GM23338 (cell line): Measurements from ENCODE around the gene P4HTM. TPM values are rescaled to one million over a fixed set of nuclear protein-coding genes. Genes with fewer than 3 reads are reported as not detected.

Source experiments
- ATAC-seq: fragments of 200-7000 bp; cut with Tn5 transposase; 3 replicates; pipeline ENCODE4 v1.9.1; 2020
- DNase-seq: peaks from one replicate; pipeline ENCODE4 v3.0.0-alpha.2; 2015; ENCODE audit warnings: low spot score
- H2AFZ ChIP-seq: fragments of 200-600 bp; sonication (generic); 2 replicates; pipeline ENCODE4 v1.8.0; 2016; ENCODE audit warnings: antibody characterized with exemption, mild to moderate bottlenecking, moderate library complexity
- H3F3A ChIP-seq: fragments of 200-600 bp; sonication (generic); replicated peaks from 2 replicates; pipeline ENCODE4 v1.8.0; 2017; ENCODE audit warnings: antibody characterized with exemption, mixed run types, low read depth
- H3K27ac ChIP-seq: fragments of 200-600 bp; sonication (generic); 2 replicates; pipeline ENCODE4 v1.6.1; 2016; ENCODE audit warnings: low read depth
- H3K27me3 ChIP-seq: fragments of 200-600 bp; sonication (generic); 2 replicates; pipeline ENCODE4 v1.8.0; 2016; ENCODE audit warnings: mild to moderate bottlenecking, mixed run types, moderate library complexity; ENCODE audit not compliant: insufficient read depth
- H3K36me3 ChIP-seq: fragments of 200-600 bp; sonication (generic); 2 replicates; pipeline ENCODE4 v1.8.0; 2016; ENCODE audit warnings: mild to moderate bottlenecking; ENCODE audit not compliant: insufficient read depth
- H3K4me1 ChIP-seq: fragments of 200-600 bp; sonication (generic); 2 replicates; pipeline ENCODE4 v1.8.0; 2016; ENCODE audit warnings: mild to moderate bottlenecking, moderate library complexity; ENCODE audit not compliant: insufficient read depth
- H3K4me2 ChIP-seq: fragments of 200-600 bp; sonication (generic); 2 replicates; pipeline ENCODE4 v1.7.1; 2017; ENCODE audit warnings: mixed run types
- H3K4me3 ChIP-seq: fragments of 200-600 bp; sonication (generic); 2 replicates; pipeline ENCODE4 v1.6.1; 2016; ENCODE audit warnings: mixed run types
- H3K79me2 ChIP-seq: fragments of 200-600 bp; sonication (generic); replicated peaks from 2 replicates; pipeline ENCODE4 v1.8.0; 2017; ENCODE audit warnings: mild to moderate bottlenecking; ENCODE audit not compliant: insufficient read depth
- H3K9me2 ChIP-seq: fragments of 200-600 bp; sonication (generic); 2 replicates; pipeline ENCODE4 v1.8.0; 2017; ENCODE audit not compliant: insufficient read depth
- H4K20me1 ChIP-seq: fragments of 200-600 bp; sonication (generic); replicated peaks from 2 replicates; pipeline ENCODE4 v1.8.0; 2017; ENCODE audit warnings: mild to moderate bottlenecking; ENCODE audit not compliant: insufficient read depth
- H3K27ac Mint-ChIP-seq: 2 replicates; pipeline ENCODE4 v1.8.0; 2020; ENCODE audit warnings: inconsistent platforms, mild to moderate bottlenecking, moderate library complexity, mixed read lengths
- H3K27me3 Mint-ChIP-seq: 3 replicates; pipeline ENCODE4 v1.8.0; 2022; ENCODE audit warnings: low read depth, mild to moderate bottlenecking, moderate library complexity, mixed read lengths, inconsistent platforms; ENCODE audit not compliant: insufficient read depth, poor library complexity
- H3K36me3 Mint-ChIP-seq: 3 replicates; pipeline ENCODE4 v1.8.0; 2021; ENCODE audit warnings: low read depth, mild to moderate bottlenecking, inconsistent platforms, moderate library complexity, mixed read lengths
- H3K4me1 Mint-ChIP-seq: 3 replicates; pipeline ENCODE4 v1.8.0; 2020; ENCODE audit warnings: mild to moderate bottlenecking, inconsistent platforms, mixed read lengths
- H3K4me3 Mint-ChIP-seq: 3 replicates; pipeline ENCODE4 v1.8.0; 2021; ENCODE audit warnings: moderate library complexity, mild to moderate bottlenecking, inconsistent platforms, mixed read lengths
- H3K9me3 Mint-ChIP-seq: 3 replicates; pipeline ENCODE4 v1.8.0; 2020; ENCODE audit warnings: moderate library complexity, mild to moderate bottlenecking, inconsistent platforms, mixed read lengths
- EZH2 ChIP-seq: fragments of 200-600 bp; sonication (generic); IDR thresholded peaks from one replicate; pipeline ENCODE4 v1.8.0; 2017; ENCODE audit warnings: antibody characterized with exemption, mild to moderate bottlenecking, low read depth; ENCODE audit not compliant: unreplicated experiment
- JUNB ChIP-seq: IDR thresholded peaks from one replicate; pipeline ENCODE4 v1.6.1; 2016; ENCODE audit warnings: antibody characterized with exemption; ENCODE audit not compliant: unreplicated experiment
- NANOG ChIP-seq: IDR thresholded peaks from 2 replicates; pipeline ENCODE4 v1.6.1; 2016; ENCODE audit warnings: antibody characterized with exemption, borderline replicate concordance
- POLR2AphosphoS5 ChIP-seq: IDR thresholded peaks from 2 replicates; pipeline ENCODE4 v1.6.1; 2016; ENCODE audit warnings: antibody characterized with exemption, low read depth
- REST ChIP-seq: IDR thresholded peaks from one replicate; pipeline ENCODE4 v1.6.1; 2018; ENCODE audit warnings: antibody characterized with exemption; ENCODE audit not compliant: unreplicated experiment
- STAT1 ChIP-seq: IDR thresholded peaks from one replicate; pipeline ENCODE4 v1.6.1; 2016; ENCODE audit warnings: antibody characterized with exemption; ENCODE audit not compliant: unreplicated experiment
- ZNF114 ChIP-seq: fragments of 250-450 bp; sonication (Bioruptor Pico); IDR thresholded peaks from 2 replicates; pipeline ENCODE4 v1.5.0; 2020; ENCODE audit warnings: mild to moderate bottlenecking, moderate library complexity
- ZNF331 ChIP-seq: fragments of 250-450 bp; sonication (Bioruptor Pico); IDR thresholded peaks from 2 replicates; pipeline ENCODE4 v1.5.0; 2020; ENCODE audit warnings: low read depth, mild to moderate bottlenecking, moderate library complexity
- polyA plus RNA-seq: library from polyadenylated mRNA; unstranded; fragments of >200 nt; fragmentation: Nextera tagmentation; extraction: Ambion mirVana; gene quantifications from 2 replicates; pipeline ENCODE4 v1.2.1, GENCODE V29; 2016
- total RNA-seq: library from RNA; depleted of rRNA; stranded (reverse); fragments of >200 nt; shearing (Covaris generic); gene quantifications from 2 replicates; pipeline ENCODE4 v1.2.3, GENCODE V29; 2014
- TF ChIP-seq, protein P1 (sequence below): IDR thresholded peaks from 2 replicates; pipeline ENCODE4 v1.6.1; 2016; ENCODE audit warnings: antibody characterized with exemption
- TF ChIP-seq, protein P2 (sequence below), 2 experiments: fragments of 200-600 bp in 1 of 2; sonication (generic) in 1 of 2; conservative IDR thresholded peaks; 2 replicates each; pipeline versions ENCODE4 v1.5.1 to v1.6.1; 2016 to 2017; ENCODE audit warnings: antibody characterized with exemption in 2 of 2, low read depth in 2 of 2, mild to moderate bottlenecking in 2 of 2, moderate library complexity in 1 of 2

P4HTM gene
- total and polyA plus RNA-seq, 2 experiments from 2014 or later: 15.9 to 28.7 TPM

DNA sequence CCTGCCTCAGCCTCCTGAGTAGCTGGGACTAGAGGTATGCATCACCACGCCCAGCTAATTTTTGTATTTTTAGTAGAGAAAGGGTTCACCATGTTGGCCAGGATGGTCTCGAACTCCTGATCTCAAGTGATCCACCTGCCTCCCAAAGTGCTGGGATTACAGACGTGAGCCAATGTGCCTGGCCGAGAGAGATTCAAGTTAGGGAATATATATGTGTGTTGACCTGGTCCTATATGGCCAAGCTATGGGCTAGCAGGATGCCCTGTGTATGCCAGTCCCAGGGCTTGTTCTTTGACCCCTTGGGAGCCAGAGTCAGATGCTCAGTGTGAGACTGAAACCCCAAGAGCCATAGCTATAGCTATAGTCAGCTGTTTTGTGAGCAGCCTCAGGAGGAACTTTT lies 33.7 kb downstream of the P4HTM start (continued):
- TF ChIP-seq, protein P1, sequence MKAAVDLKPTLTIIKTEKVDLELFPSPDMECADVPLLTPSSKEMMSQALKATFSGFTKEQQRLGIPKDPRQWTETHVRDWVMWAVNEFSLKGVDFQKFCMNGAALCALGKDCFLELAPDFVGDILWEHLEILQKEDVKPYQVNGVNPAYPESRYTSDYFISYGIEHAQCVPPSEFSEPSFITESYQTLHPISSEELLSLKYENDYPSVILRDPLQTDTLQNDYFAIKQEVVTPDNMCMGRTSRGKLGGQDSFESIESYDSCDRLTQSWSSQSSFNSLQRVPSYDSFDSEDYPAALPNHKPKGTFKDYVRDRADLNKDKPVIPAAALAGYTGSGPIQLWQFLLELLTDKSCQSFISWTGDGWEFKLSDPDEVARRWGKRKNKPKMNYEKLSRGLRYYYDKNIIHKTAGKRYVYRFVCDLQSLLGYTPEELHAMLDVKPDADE: no peak

DNA sequence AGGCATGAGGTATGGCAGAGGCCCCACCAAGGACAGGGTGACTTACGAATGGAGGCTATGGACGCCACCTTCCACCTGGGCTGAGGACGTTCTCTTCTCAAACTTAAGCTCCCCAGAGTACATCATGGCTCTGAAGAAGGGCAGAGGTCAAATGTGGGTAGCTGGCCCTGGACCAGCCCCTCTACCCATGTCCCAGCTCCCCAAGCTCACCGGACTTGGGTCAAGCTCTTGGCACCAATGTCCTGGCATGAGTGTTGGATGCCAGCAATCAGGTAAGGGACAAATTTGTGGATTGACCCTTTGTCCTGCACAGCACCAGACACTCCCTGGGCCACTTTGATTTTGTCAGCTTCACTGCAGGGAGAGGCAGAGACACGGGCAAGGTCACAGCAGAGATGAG lies 34.4 kb downstream of the P4HTM start:
- peaks cover 36% of the 10 kb centered on the region for H3K4me1 Mint-ChIP-seq
- Histone ChIP-seq H3K4me1 (peaks cover 24% of the 10 kb centered on the region; the same call in 1 of the 2 replicates), H3K4me2 (no peak overlapping the region), H3K27me3 (no peaks in the 10 kb centered on the region), H3F3A (peaks cover 40% of the 10 kb centered on the region), H3K4me3 (no peak overlapping the region), H4K20me1 (peaks cover 19% of the 10 kb centered on the region), H2AFZ (no peak overlapping the region), H3K9me2 (no peaks in the 10 kb centered on the region), H3K36me3 (peaks cover 37% of the 10 kb centered on the region), H3K27ac (peak overlapping the region; percentile 97; the same call in 1 of the 2 replicates), H3K79me2 (peaks cover 32% of the 10 kb centered on the region)
- TF ChIP-seq POLR2AphosphoS5: no peak; the same call in 1 of the 2 replicates
- no peak for TF ChIP-seq REST
- no peak for TF ChIP-seq NANOG
- TF ChIP-seq JUNB: no peak
- no peak overlapping the region for H3K4me3 Mint-ChIP-seq
- DNase-seq (no peak), ATAC-seq (no peak)
- H3K9me3 Mint-ChIP-seq: no peaks in the 10 kb centered on the region; the same call in none of the 3 replicates
- no peak overlapping the region for H3K27ac Mint-ChIP-seq
- H3K36me3 Mint-ChIP-seq: peaks cover 68% of the 10 kb centered on the region
- H3K27me3 Mint-ChIP-seq: peaks cover 37% of the 10 kb centered on the region

DNA sequence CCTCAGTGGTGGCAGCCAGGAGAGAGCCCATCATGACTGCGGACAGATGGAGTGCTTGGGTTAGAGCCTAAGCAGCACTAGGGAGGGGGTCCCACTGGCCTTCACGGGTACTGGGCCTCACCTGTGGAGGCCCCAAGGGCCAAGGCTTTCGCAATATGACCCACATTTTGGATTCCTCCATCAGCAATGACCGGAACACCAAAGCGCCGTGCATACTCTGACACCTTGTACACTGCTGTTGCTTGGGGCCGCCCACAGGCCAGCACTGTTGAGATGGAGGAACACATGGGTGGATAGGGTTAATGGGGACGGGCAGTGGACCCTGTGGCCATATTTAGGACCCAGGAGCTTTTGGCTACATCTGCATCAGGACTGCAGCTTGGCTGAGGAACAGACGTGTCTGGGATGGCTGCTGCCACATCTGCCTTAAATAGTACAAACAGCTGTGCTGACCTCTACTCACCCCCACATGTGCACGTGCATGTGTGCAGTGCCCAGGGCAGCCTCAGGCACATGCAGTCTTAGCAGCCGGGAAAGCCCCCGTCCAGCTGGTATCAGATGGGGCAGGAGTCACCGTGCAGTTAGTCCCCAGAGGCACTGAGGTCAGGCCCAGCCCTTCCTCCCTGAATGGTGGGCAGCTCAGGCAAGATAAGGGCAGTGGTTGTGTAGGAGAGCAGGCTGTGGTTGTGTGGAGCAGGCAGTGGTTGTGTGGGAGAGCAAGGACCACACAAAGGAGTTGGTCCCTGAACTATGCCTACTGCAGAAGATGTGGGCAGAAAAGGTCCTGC lies 35.2 kb downstream of the P4HTM start:
- H3K27me3 ChIP-seq: no peaks in the 10 kb centered on the region
- no peaks in the 10 kb centered on the region; the same call in 1 of the 3 replicates for H3K9me3 Mint-ChIP-seq
- peaks cover 32% of the 10 kb centered on the region for H3K79me2 ChIP-seq
- H3K4me2 ChIP-seq: no peak overlapping the region
- H3K27me3 Mint-ChIP-seq: peaks cover 37% of the 10 kb centered on the region
- no peak for DNase-seq
- H3K4me1 ChIP-seq: peaks cover 17% of the 10 kb centered on the region; the same call in 1 of the 2 replicates
- H3K4me3 Mint-ChIP-seq: peak overlapping the region; percentile 14; the same call in 1 of the 3 replicates
- H4K20me1 ChIP-seq: peaks cover 25% of the 10 kb centered on the region
- H3K9me2 ChIP-seq: no peaks in the 10 kb centered on the region
- no peak overlapping the region for H2AFZ ChIP-seq
- peaks cover 37% of the 10 kb centered on the region for H3K36me3 ChIP-seq
- H3K36me3 Mint-ChIP-seq: peaks cover 72% of the 10 kb centered on the region
- H3K4me3 ChIP-seq: no peak overlapping the region
- no peak overlapping the region; the same call in 1 of the 2 replicates for H3K27ac Mint-ChIP-seq
- no peak for ATAC-seq
- no peak for TF ChIP-seq JUNB
- TF ChIP-seq ZNF114 (CRISPR knock-in tag): no peak
- TF ChIP-seq, protein P2, sequence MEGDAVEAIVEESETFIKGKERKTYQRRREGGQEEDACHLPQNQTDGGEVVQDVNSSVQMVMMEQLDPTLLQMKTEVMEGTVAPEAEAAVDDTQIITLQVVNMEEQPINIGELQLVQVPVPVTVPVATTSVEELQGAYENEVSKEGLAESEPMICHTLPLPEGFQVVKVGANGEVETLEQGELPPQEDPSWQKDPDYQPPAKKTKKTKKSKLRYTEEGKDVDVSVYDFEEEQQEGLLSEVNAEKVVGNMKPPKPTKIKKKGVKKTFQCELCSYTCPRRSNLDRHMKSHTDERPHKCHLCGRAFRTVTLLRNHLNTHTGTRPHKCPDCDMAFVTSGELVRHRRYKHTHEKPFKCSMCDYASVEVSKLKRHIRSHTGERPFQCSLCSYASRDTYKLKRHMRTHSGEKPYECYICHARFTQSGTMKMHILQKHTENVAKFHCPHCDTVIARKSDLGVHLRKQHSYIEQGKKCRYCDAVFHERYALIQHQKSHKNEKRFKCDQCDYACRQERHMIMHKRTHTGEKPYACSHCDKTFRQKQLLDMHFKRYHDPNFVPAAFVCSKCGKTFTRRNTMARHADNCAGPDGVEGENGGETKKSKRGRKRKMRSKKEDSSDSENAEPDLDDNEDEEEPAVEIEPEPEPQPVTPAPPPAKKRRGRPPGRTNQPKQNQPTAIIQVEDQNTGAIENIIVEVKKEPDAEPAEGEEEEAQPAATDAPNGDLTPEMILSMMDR (conservative IDR thresholded peaks at IDR 0.05; ENCODE audit: low read depth in 2 of 2): no peak
- no peak for TF ChIP-seq EZH2
- TF ChIP-seq ZNF331 (CRISPR knock-in tag): no peak
- TF ChIP-seq STAT1: no peak
- TF ChIP-seq POLR2AphosphoS5: no peak; the same call in 1 of the 2 replicates
- peaks cover 30% of the 10 kb centered on the region for H3K4me1 Mint-ChIP-seq
- peaks cover 41% of the 10 kb centered on the region for H3F3A ChIP-seq
- no peak overlapping the region for H3K27ac ChIP-seq
